Loucy (cell line): ENCODE measurements around the gene KCNQ4.

ENCODE experiments used
- H2AFZ ChIP-seq: fragments of 200-600 bp; sonication (generic); 2 replicates; pipeline ENCODE4 v1.6.0; 2016; ENCODE audit warnings: antibody characterized with exemption, mild to moderate bottlenecking, low read length, moderate library complexity
- H3F3A ChIP-seq: fragments of 200-600 bp; 2 replicates; pipeline ENCODE4 v1.6.0; 2016; ENCODE audit warnings: antibody characterized with exemption, low read depth, mild to moderate bottlenecking
- H3K27me3 ChIP-seq: fragments of 200-600 bp; sonication (generic); 2 replicates; pipeline ENCODE4 v1.6.1; 2014; ENCODE audit warnings: low read length, mild to moderate bottlenecking; ENCODE audit not compliant: insufficient read depth, poor library complexity, severe bottlenecking
- H3K36me3 ChIP-seq: fragments of 200-600 bp; sonication (generic); 2 replicates; pipeline ENCODE4 v1.6.1; 2016; ENCODE audit warnings: low read length; ENCODE audit not compliant: insufficient read depth
- H3K4me1 ChIP-seq: fragments of 200-600 bp; sonication (generic); 2 replicates; pipeline ENCODE4 v1.5.1; 2014; ENCODE audit warnings: low read length, mild to moderate bottlenecking; ENCODE audit not compliant: insufficient read depth, poor library complexity, severe bottlenecking
- H3K4me2 ChIP-seq: fragments of 200-600 bp; sonication (generic); 2 replicates; pipeline ENCODE4 v1.6.0; 2014; ENCODE audit warnings: antibody characterized with exemption, low read length, low read depth, mild to moderate bottlenecking; ENCODE audit not compliant: poor library complexity, severe bottlenecking
- H3K4me3 ChIP-seq: fragments of 200-600 bp; sonication (generic); 2 replicates; pipeline ENCODE4 v1.5.1; 2014; ENCODE audit warnings: low read length, mild to moderate bottlenecking, mixed read lengths; ENCODE audit not compliant: poor library complexity, severe bottlenecking
- H3K79me2 ChIP-seq: fragments of 200-600 bp; sonication (generic); 2 replicates; pipeline ENCODE4 v1.6.1; 2014; ENCODE audit warnings: low read length; ENCODE audit not compliant: insufficient read depth
- H3K9ac ChIP-seq: fragments of 200-600 bp; sonication (generic); 2 replicates; pipeline ENCODE4 v1.6.0; 2014; ENCODE audit warnings: mild to moderate bottlenecking, low read depth, low read length, moderate library complexity; ENCODE audit not compliant: poor library complexity, severe bottlenecking
- H3K9me2 ChIP-seq: fragments of 200-600 bp; sonication (generic); replicated peaks from 2 replicates; pipeline ENCODE4 v1.6.1; 2016; ENCODE audit warnings: low read depth, low read length, mixed read lengths
- H3K9me3 ChIP-seq: fragments of 200-600 bp; sonication (generic); 2 replicates; pipeline ENCODE4 v1.6.1; 2014; ENCODE audit warnings: mild to moderate bottlenecking, antibody characterized with exemption, low read length, low read depth; ENCODE audit not compliant: insufficient read depth
- H4K20me1 ChIP-seq: fragments of 200-600 bp; sonication (generic); 2 replicates; pipeline ENCODE4 v1.6.0; 2014; ENCODE audit warnings: antibody characterized with exemption, low read length, mild to moderate bottlenecking; ENCODE audit not compliant: insufficient read depth, poor library complexity, severe bottlenecking
- CTCF ChIP-seq: fragments of 200-600 bp; sonication (generic); conservative IDR thresholded peaks from 2 replicates; pipeline ENCODE4 v1.5.1; 2014; ENCODE audit warnings: mild to moderate bottlenecking, antibody characterized with exemption, low read length
- EZH2phosphoT487 ChIP-seq: fragments of 200-600 bp; IDR thresholded peaks from 2 replicates; pipeline ENCODE4 v1.6.1; 2018; ENCODE audit warnings: antibody characterized with exemption, mild to moderate bottlenecking, moderate library complexity, borderline replicate concordance

The KCNQ4 gene

GRCh38 chr1:40822890-40823289 is 39.3 kb downstream of the KCNQ4 start:
- Histone ChIP-seq H2AFZ (no peak overlapping the region), H3K36me3 (no peaks in the 10 kb centered on the region), H3K9me3 (no peaks in the 10 kb centered on the region), H4K20me1 (no peaks in the 10 kb centered on the region), H3K4me2 (no peak overlapping the region), H3K79me2 (no peaks in the 10 kb centered on the region), H3K9me2 (no peaks in the 10 kb centered on the region), H3K4me3 (no peak overlapping the region), H3K27me3 (no peaks in the 10 kb centered on the region), H3F3A (no peaks in the 10 kb centered on the region), H3K4me1 (peaks cover 48% of the 10 kb centered on the region), H3K9ac (no peak overlapping the region)
- TF ChIP-seq EZH2phosphoT487 (no peak), CTCF (no peak)

- H3K9ac ChIP-seq: no peak overlapping the region
Measured at GRCh38 chr1:40823345-40823744, 39.8 kb downstream of the KCNQ4 start.

GRCh38 chr1:40823983-40824382 is 40.4 kb downstream of the KCNQ4 start:
- no peaks in the 10 kb centered on the region for H3K79me2 ChIP-seq
- no peaks in the 10 kb centered on the region for H3K27me3 ChIP-seq
- H3K4me2 ChIP-seq: no peak overlapping the region
- no peaks in the 10 kb centered on the region for H3K9me2 ChIP-seq
- H3K4me3 ChIP-seq: no peak overlapping the region
- H3K9ac ChIP-seq: no peak overlapping the region
- H4K20me1 ChIP-seq: no peaks in the 10 kb centered on the region
- H3K4me1 ChIP-seq: peaks cover 48% of the 10 kb centered on the region
- TF ChIP-seq EZH2phosphoT487 (no peak), CTCF (no peak)
- no peak overlapping the region for H2AFZ ChIP-seq
- no peaks in the 10 kb centered on the region for H3K36me3 ChIP-seq
- H3F3A ChIP-seq: no peaks in the 10 kb centered on the region
- H3K9me3 ChIP-seq: no peaks in the 10 kb centered on the region

More at GRCh38 chr1:40823345-40823744, 39.8 kb downstream of the KCNQ4 start:
- Histone ChIP-seq H3K9me2 (no peaks in the 10 kb centered on the region), H3K36me3 (no peaks in the 10 kb centered on the region), H2AFZ (no peak overlapping the region), H3K9me3 (no peaks in the 10 kb centered on the region), H3K4me3 (no peak overlapping the region), H3K79me2 (no peaks in the 10 kb centered on the region), H3K4me2 (no peak overlapping the region), H3K27me3 (no peaks in the 10 kb centered on the region), H4K20me1 (no peaks in the 10 kb centered on the region), H3F3A (no peaks in the 10 kb centered on the region), H3K4me1 (peaks cover 48% of the 10 kb centered on the region)
- TF ChIP-seq EZH2phosphoT487 (no peak), CTCF (no peak)
